HG03575 (cell line): ENCODE results near the gene DENND6A.
"Not testable (repeated sequence)": the region's sequence is repeated elsewhere in the genome, so short reads cannot be mapped to it uniquely, and the experiment has no call there.

Experiments used
- ATAC-seq: cut with Tn5 transposase; IDR thresholded peaks from one replicate; pipeline ENCODE4 v1.9.1; 2021; ENCODE audit not compliant: unreplicated experiment, insufficient number of reproducible peaks, low FRiP score; ENCODE audit errors: extremely low read depth

The DENND6A gene

DNA sequence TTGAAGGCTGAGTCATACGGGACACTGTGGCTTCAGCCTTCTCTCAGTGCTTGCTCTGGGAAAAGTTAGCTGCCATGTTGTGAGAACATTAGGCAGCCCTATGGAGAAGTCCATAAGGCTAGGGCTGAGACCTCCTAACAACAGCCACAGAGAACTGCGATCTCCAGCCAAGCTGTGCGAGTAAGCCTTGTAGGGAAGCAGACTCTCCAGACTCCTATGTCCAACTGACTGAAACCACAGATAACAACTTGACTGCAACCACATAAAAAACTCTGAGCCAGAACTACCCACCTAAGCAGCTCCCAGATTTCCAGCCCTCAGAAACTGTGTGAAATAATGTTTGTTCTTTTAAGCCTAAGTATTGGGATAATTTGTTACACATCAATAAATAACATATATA, 40.7 kb downstream of the DENND6A start:
- ATAC-seq: no peak

DNA sequence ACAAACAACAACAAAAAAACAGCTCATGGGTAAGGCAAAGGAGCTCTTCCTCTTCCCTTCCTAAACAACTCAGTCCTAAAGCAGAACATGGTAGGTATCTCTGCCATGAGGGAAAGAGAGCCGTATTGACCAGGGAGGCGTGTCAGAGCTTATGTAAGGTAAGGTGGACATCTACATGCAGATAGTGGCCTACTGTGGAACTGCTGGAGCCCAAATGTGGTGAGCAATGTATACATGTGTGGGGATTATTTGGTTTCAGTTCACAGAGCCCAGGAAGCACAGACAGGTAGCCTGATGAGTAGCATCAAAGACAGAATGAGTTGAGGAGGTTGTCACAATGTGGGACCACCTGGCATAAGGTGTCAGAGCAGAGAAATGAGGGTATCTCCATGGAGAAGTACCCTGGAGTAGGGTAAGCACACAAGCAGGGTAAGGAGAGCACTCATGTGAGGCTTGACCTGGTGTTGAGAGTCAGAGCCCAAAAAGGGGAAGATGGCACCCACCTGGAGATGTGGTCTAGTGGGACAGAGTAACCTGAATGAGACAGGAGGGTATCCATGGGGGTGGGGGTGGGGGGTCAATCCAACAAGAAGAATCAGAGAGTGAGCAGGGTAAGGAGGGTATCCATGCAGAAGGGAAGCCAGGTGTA, 45.5 kb downstream of the DENND6A start:
- ATAC-seq: no peak

DNA sequence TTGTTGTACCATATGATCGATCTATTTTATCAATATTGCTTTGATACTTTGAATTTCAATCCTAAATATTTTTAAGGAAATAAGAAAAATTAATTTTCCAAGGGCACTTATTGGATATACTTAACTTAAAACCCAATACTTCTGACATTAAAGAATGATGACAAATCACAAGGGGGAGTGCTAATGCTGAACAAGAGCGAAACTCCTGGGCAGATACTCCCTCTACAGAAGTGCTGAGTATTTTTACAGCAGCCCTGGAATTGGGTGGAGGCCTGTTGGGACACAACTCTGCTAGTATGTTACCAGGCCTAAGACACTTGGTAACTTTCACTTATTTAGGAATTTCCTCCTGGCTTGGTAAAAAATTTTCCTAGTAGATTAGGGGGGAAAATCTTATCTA, 46.2 kb downstream of the DENND6A start:
- ATAC-seq: no peak

DNA sequence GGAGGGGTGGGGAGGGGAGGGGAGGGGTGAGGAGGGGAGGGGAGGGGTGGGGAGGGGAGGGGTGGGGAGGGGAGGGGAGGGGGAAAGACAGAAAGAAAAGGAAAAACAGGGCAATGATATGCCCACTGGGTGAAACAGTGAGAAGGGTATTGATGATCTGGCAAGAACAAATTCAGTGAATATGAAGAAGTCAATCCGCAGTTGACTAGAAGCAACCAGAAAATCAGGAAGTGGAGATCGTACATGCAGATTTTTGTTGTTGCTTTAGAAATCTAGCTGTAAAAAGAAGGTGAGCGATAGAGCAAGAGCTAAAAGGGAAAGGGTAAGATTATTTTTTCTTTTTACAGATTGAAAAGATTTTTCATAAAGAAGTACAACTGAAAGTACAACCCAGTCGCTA, 48.1 kb downstream of the DENND6A start:
- ATAC-seq: no peak

DNA sequence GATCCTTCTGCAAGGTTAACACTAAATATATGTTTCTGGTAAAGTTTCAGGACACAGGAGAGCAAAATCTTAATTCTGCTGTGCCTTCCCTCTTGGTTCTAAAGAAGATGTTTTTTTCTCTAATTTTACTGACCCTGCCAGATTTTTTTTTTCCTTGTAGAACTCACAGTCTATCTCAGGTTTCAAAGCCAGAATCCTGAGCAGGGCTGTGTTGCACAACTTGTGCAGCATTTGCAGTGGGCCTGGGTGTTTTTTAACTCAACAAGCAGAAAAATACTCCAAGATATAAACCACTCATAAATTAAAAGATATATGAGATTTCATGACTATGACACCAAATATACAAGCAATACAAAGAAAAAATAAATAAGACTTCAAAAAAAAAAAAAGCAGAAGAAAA, 55.5 kb downstream of the DENND6A start:
- ATAC-seq: no peak

DNA sequence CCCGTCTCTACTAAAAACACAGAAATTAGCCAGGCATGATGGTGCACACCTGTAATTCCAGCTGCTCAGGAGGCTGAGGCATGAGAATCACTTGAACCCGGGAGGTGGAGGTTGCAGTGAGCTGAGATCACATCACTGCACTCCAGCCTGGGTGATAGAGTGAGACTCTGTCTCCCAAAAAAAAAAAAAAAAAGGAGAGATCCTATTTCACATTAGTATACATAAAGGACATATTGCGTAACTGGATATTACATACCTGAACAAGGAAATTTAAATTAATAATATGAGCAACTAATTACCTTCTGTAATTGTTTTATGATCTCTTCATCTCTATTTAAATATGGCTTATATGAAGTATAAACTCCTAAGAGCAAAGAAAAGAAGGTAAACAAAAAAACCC, 58.6 kb downstream of the DENND6A start:
- ATAC-seq: not testable (repeated sequence)

DNA sequence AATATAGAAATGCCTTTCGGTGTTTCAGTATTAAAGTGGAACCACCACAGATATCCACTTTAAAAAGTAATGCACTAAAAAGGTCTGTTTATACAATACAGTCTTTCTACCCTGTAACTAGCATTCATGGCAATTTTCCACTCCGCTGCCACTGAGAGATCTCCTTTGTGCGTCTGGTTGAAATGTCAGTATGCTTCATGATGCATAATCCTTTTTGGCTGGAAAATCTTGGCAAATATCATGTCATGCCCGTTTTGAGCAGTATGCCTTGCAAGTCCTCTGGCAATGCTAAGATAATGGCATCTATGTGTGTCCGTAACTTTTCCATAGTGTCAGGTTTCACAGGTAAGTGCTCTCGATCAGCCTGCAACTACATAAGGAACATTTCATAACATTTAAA, 64.9 kb downstream of the DENND6A start:
- ATAC-seq: no peak

DNA sequence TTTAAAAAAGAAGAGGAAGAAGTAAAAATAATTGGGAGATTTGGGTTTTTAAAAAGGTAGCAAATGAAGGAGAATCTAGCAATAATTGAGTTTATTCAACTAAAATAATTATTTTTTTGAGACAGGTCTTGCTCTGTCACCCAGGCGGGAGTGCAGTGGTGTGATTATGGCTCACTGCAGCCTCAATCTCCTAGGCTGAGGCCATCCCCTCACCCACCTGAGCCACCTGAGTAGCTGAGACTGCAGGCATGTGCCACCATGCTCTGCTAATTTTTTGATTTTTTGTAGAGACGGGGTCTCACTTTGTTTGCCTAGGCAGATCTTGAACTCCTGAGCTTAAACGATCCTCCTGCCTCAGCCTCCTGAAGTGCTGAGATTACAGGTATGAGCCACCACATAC, 68.1 kb downstream of the DENND6A start:
- ATAC-seq: no peak

DNA sequence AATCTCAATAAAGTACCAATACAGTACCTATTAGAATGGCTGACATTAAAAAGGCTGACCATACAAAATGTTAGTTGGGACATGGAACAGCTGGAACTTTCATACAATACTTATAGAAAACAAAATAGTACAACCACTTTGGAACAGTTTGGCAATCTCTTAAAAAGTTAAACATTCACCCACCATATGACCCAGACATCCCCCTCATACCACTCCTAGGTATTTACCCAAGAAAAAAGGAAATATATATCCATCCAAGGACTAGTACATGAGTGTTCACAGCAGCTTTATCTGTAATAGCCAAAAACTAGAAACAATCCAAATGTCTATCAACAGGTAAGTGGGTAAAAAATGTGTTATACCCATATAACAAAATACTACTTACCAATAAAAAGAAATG, 70.5 kb downstream of the DENND6A start:
- no peak for ATAC-seq

DNA sequence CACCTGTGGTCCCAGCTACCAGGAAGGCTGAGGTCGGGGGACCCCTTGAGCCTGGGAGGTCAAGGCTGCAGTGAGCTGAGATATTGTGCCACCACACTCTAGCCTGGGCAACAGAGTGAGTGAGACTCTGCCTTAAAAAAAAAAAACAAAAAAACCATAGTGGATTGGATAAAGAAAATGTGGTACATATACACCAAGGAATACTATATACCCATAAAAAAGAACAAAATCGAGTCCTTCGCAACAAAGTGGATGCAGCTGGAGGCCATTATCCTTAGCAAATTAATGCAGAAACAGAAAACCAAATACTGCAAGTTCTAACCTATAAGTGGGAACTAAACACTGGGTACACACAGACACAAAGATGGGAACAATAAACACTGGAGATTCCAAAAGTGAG, 75.1 kb downstream of the DENND6A start:
- ATAC-seq: no peak

DNA sequence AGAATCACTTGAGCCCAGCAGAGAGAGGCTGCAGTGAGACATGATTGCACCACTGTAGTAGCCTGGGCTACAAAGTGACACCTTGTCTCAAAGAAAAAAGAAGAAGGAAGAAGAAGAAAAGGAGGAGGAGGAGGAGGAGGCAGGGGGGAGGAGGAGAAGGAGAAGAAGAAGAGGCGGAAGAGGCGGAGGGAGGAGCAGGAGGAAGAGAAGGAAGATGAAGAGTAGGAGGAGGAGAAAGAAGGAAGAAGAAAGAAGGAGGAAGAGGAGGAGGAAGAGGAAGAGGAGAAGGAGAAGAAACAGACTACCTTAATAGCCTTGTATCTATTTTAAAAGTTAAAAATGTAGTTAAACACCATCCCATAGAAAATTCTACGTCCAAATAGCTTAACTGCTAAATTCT, 76.6 kb downstream of the DENND6A start:
- no peak for ATAC-seq

DNA sequence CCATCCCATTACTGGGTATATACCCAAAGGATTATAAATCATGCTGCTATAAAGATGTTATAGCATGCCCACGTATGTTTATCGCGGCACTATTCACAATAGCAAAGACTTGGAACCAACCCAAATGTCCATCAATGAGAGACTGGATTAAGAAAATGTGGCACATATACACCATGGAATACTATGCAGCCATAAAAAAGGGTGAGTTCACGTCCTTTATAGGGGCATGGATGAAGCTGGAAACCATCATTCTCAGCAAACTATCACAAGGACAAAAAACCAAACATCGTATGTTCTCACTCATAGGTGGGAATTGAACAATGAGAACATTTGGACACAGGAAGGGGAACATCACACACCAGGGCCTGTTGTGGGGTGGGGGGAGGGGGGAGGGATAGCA, 81.0 kb downstream of the DENND6A start:
- not testable (repeated sequence) for ATAC-seq

DNA sequence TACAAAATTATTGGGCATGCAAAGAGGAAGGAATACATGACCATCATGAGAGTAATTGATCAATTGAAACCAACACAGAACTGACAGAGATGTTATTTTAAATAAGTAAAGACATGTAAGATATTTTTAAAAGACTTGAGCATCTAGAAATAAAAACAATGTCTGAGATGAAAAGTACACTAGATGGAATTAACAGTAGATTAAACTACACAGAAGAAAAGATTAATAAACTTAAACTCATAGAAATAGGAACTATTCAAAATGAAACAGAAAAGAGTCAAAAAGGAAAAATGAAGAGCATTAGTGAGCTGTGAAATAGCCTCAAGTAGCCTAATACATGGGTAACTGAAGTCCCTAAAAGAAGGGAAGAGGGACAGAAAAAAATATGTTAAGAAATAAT, 87.2 kb downstream of the DENND6A start:
- no peak for ATAC-seq

DNA sequence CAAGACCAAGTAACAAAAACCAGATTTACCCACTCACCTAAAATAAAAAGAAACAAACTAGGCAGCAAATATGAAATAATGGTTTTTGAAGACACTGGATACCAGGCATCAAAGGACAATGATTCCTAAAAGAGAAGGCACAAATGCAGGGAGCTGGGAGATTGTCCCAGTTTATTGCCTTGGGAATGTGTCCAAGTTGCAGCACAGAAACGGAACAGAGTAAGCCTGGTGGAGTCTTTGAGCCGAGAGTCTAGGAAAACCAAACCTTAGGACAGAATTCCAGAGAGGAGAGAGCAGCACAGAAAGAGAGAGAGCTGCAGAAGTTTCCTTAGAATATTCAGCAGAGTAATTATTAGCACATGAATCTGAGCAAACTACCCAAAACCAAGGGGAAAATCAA, 87.9 kb downstream of the DENND6A start:
- no peak for ATAC-seq

DNA sequence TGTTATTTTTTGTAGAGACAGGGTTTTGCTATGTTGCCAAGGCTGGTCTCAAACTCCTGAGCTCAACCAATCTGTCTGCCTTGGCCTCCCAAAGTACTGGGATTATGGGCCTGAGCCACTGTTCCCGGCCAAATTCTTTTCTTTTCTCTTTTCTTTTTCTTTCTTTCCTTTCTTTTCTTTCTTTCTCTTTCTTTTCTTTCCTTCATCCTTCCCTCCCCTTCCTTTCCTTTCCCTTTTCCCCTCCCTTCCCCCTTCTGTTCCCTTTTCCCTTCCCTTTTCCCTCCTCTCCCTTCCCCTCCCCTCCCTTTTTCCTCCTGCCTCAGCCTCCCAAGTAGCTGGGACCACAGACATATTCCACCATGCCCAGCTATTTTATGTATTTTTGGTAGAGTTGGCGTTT, 92.7 kb downstream of the DENND6A start:
- no peak for ATAC-seq

DNA sequence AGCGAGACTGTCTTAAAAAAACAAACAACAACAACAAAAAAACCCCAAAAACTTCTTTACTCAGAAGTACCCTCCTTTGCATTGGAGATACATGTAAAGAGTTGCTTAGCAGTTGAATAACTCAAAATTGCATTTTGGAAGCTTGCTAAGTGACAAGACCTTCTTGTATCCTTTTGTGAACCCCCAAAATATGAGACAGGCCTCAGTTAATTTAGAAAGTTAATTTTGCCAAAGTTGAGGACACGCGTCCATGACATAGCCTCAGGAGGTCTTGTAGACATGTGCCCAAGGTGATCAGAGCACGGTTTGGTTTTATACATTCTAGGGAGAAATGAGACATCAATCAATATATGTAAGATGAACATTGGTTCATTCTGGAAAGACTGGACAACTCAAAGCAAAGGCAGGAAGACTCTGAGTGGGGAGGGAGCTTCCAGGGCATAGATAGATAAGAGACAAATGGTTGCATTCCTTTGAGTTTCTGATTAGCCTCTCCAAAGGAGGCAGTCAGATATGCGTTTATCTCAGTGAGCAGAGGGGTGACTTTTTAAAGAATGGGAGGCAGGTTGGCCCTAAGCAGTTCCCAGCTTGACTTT, 94.0 kb downstream of the DENND6A start:
- no peak for ATAC-seq

DNA sequence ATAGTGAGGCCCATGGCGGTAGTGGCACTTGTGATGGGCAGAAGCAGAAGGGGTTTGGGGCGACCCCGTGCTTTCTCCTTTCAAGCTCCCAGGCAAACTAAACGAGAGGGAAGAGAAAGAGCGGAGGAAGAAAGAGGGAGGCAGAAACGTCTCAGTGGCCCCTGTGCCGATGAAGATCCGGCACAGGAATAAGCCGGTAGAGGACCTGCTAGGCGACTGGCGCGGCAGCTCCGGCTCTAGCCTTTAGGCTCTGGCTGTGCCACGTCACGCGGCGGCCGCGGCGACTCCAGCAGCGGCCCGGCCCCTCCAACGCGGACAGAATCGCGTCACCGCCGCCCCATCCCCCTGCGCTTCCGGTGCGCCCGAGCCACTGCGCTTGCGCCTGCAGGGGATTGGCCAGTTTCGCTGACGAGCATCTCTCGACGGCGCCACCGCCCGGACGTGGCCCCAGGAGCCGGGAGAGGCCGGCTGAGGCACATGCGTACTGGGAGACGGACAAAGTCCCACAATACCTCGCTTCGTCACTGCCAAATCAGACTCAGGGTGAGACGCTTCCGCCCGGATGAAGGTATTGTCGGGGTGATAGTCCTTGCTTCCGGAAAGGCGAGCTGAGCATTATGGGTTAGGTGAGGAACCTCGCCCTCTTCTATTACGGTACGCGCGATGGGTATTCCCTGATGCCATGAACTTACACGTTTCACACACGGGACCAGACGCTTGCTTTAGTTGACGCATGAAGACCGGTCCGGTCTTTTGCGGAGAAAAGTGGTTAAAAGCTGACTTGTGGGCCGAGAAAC, 95.6 kb downstream of the DENND6A start, which contains the start of gene ARF4:
TSS of gene ARF4 (minus strand) at position 218 of the 797 bp plus-strand sequence. CDS start at position 14, 204 bp downstream.
- ATAC-seq: peak; percentile 92

DNA sequence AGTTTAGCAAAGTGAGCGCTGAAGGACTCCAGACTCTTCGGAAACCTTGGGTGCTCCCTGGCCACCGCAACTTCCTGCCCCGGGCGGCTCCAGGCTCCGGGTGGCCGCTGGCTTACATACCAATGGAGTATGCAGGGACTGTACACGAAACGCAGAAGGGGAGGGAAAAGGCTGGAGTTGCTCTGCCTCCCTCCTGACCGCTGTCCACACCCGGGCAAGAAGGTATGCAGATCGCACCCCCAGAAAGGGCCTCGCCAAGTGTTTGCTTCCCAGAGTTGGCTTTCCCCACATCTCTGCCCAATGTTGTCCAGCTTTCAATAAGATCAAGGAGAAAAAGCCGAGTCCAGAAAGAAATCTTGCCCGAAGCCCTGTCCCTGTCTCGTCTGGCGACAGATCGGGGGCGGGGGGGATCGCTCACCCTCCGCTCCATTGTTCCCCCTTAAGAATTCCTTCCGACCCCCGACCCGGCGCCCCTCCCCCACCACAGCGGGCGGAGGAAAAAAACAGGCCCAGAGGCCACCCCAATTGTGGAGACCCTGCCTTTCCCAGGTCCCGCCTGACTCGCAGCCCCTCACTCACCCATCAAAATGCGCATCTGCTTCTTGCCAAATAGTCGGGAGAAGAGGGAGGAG, 96.3 kb downstream of the DENND6A start:
- no peak for ATAC-seq

DNA sequence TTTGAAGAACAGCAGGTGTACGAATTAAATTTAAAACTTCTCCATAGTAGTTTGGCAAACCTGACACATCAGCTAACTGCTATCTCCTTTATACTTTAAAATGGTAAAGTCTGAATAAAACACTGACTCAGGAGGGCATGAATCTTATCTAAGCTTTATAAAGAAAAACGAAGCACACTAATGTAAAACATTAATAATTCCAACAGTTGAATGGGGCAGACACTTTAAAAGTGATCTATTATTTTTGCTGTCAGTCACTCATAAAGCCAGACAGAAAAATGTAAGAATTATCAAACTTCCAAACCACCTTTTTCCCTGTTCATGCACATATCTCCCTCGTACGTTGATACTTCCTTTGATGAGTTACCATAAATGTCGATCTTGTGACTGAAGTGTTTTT, 98.3 kb downstream of the DENND6A start:
- no peak for ATAC-seq

DNA sequence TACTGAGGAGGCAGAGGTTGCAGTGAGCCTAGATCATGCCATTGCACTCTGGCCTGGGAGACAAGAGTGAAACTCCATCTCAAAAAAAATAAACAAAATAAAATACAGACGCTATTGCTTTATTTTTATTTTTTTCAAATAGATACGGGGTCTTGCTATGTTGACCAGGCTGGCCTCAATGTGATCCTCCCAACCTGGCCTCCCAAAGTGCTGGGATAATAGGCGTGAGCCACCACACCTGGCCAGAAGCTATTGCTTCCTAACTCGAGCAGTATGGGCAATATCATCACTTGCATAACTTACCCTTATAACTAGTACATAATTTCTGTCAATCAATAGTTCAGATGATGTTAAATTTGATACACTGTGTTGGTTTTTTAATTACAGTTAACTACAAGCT, 98.7 kb downstream of the DENND6A start:
- ATAC-seq: no peak
